ENCODE measurements around the gene CDCP2. TPM values are rescaled to one million over a fixed set of nuclear protein-coding genes. Genes with fewer than 3 reads are reported as not detected.

Gene CDCP2
- total RNA-seq, 1 donor from 2014 or later = not detected

DNA sequence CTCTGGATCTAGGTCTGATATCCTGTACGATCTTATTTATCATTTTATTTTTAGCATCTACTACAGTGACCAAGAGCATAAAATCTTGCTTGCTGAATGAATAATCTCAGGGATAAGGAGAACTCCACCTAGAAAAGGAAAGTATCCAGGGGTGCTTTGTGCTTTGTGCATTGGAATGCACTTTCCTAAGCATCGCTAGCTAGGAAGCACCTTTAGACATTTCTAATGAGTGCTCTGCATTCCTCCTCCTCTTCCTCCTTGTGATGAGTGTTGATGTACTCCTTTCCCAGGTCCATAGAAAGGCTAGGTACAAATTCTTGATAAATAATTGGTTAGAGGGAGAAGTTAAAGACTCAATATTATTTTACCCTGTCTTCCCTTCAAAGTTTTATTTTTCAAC, 68.0 kb downstream of the CDCP2 start:
- no peak for ATAC-seq

Other genes starting within 250 kb of the CDCP2 start
- 15.6 TPM for gene IFT25, start 207.3 kb downstream of the CDCP2 start, total RNA-seq
- gene LRRC42, start 206.7 kb downstream of the CDCP2 start, total RNA-seq = 20.0 TPM
- gene LDLRAD1, start 134.8 kb downstream of the CDCP2 start, total RNA-seq = 0.24 TPM
- gene TMEM59, start 99.8 kb downstream of the CDCP2 start, total RNA-seq = 255 TPM
- 4.2 TPM for gene TCEANC2, start 99.4 kb downstream of the CDCP2 start, total RNA-seq
- 2.9 TPM for gene CYB5RL, start 47.0 kb upstream of the CDCP2 start, total RNA-seq
- 86.1 TPM for gene MRPL37, start 47.2 kb upstream of the CDCP2 start, total RNA-seq

Measured in esophagus mucosa (tissue), 1 donor.